Left renal cortex interstitium (tissue), 4 donors: Measurements from ENCODE around the gene CDK19. TPM values are rescaled to one million over a fixed set of nuclear protein-coding genes. Genes with fewer than 3 reads are reported as not detected.
A peak's percentile ranks its signal among the peaks of the same experiment; 100 is the strongest.
"Not testable (repeated sequence)": the region's sequence is repeated elsewhere in the genome, so short reads cannot be mapped to it uniquely, and the experiment has no call there.

ENCODE experiments used
- DNase-seq, 4 donors: peaks; one replicate each; pipeline ENCODE4 v3.0.0-alpha.2; 2013; ENCODE audit warnings: low read depth in 4 of 4, low spot score in 2 of 4, missing footprints in 1 of 4
- polyA plus RNA-seq, 4 donors: library from polyadenylated mRNA; unstranded; fragments of 120-200 nt; gene quantifications; one replicate each; pipeline ENCODE4 v1.2.1, GENCODE V29; 2013; ENCODE audit not compliant: insufficient read length in 4 of 4

CDK19 gene
- polyA plus RNA-seq, 4 donors = 30.8 to 41.6 (median 35.5) TPM

DNA sequence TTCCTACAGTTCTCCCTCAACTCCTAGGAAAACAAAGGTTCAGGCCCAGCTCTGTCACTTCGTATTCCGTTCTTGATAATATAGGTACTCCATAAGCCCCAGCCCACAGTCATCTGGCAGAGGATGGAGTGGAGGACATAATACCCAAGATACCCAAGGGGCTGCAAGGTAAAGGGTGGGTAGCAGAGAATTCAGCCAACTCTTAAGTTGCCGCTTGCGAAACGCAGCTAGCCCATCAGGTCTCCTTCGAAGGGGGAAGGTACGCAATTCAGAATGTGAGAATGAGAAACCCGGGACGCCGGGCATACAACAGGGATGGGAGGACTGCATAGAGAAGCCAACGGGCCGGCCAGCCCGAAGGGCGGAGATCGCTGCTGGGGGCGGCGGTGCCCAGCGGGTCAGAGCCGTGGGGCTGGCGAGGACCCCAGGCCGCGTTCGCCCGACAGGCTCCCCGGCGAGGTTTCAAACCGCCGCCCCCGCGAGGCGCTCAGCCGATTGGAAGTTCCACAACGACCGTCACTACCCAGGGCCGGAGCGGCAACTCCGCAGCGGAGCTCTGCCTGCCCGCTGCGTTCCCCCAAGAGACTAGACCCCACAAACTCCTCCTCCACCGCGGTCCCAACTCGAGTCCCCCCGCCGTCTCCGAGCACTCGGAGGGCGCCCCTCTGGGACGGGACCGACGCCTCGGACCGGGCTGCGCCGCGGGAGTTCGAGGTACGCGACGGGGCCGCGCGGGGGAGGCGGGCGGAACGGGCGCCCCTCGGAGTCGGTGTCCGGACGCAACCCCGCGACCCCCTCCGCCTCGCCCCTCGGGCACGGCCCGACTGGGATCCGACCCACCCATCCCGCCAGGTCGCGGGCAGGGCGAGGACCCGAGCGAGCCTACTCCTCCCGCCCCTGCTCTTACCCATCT is 911 bp downstream of the CDK19 start:
- peak; percentile 41 to 57 (median 50) for DNase-seq

DNA sequence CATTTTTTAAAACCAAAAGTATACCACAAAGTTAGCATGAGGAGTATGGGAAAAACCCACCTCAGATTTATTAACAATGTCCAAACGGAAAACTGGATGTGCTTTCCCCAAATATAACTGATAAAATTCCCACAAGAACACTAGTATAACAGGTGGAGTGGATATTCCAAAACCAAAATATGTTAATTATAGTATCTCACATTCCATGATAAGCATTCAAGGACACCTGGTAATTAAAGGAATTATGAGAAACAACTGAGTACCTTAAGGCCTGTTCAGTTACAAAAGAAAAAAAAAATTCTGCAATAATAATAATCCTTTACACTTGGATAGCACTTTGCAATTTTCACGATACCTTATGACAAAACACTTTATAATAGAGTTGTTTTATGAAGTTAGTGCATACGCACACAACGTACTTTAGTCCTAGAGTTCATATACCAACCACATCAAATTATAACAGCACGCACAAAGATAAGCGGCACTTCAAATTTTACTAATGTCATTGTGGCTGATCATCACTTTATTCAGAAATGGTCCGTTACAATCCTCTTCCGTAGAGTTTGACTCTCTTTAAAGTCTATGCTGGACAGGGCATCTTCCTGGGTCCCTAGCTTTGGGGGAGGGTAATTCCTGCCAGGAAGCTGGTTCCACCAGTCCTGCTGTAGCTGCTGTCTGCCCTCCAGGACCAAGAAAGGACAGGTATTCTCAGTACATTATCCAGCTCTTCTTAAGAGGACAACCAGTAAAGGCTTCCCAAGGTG is 1.7 kb downstream of the CDK19 start:
- DNase-seq = peak in 1 of 4 donors; percentile 10

DNA sequence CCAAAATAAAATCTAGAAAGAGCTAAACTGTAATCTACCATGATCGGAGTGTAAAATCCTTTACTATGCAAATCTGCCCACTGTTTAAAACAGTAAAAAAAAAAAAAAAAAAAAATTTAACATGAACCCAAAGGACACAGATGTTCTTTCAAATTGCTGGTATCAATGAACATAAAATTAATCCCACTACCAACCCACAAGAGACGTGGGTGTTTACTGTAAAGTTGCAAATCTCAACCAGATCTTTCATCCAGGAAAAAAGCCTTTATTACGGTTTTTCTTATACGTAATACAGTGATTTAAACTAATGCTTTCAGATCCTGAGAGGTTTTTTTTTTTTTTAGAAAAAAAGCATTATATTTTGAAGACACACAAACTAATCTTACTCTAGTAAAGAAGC is 2.5 kb downstream of the CDK19 start:
- no peak for DNase-seq

DNA sequence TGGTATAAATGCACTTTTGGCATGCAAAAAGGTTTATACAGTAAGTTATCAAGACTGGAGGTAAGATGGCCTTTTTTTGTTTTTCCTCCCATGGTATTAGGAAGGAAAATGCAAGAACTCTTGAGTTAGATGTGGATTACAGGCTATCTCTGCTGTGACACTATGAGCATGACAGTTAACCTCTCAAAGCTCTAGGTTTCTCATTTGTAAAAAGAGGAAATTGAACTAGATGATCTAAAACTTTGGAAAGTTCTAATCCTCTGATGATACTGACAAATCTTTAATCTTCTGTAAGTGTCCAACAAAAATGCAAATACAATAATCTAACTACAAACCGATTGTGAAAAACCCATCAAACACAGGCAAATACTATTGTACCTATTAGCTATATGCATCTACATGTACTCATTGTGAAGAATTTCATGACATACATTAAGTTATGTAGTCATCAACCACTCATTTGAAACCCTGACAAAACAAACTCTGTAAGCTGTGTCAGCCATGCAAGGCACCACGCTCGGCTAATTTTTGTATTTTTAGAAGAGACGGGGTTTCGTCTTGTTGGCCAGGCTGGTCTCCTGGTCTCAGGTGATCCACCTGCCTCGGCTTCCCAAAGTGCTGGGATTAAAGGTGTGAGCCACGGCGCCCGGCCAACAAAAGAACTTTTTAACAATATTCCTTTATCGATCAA is 4.2 kb downstream of the CDK19 start:
- no peak for DNase-seq

DNA sequence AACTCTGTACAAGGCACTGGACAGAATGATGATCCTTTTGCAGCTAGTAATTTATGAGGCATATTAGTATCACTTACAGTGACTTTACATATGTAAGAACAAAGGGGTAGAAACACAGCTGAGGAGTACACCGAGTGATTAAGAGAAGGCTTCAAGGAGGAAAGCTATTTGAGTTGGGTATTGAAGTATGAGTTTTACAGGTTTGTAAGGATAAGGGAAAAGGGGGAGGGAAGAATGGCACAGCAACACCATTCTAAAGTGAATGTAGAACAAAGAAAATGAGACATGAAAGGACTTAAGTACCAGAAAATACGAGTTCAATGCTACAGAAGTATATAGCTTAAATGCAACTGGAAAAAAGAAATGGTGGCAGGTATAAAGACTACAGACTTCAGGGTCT is 5.5 kb downstream of the CDK19 start:
- no peak for DNase-seq

DNA sequence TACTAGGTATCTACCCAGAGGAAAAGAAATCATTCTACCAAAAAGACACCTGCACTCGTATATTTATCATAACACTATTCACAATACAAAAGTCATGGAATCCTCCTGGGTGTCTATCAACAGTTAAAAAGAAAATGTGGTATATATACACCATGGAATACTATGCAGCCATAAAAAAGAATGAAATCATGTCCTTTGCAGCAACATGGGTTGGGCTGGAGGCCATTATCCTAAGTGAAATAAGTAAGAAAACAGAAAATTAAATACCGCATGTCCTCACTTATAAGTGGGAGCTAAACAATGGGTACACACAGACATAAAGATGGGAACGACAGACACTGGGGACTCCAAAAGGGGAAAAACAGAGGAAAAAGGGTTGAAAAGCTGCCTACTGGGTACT is 13.1 kb downstream of the CDK19 start:
- not testable (repeated sequence) for DNase-seq

DNA sequence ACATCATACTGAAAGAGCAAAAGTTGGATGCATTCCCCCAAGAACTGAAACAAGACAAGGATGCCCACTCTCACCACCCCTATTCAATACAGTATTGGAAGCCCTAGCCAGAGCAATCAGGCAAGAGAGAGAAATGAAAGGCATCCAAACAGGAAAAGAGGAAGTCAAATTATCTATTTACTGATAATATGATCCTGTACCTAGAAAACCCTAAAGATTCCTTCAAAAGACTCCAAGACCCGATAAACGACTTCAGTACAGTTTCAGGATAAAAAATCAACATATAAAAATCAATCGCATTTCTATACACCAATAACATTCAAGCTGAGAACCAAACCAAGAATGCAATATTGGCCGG is 14.5 kb downstream of the CDK19 start:
- DNase-seq = no peak

DNA sequence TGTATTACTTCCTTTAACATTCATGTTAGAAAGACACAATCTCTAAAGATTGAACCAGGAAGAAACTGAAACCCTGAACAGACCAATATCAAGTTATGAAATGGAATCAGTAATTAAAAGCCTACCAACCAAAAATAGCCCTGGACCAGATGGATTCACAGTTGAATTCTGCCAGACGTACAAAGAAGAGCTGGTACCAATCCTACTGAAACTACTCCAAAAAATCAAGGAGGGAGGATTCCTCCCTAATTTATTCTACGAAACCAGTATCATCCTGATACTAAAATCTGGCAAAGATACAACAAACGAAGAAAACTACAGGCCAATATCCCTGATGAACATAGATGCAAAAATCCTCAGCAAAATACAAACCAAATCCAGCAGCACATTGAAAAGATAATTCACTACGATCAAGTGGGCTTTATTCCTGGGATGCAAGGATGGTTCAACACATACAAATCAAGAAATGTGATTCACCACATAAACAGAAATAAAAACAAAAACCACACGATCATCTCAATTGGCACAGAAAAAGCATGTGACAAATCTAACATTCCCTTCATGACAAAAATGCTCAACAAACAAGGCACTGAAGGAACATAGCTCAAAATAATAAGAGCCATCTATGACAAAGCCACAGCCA is 15.0 kb downstream of the CDK19 start:
- no peak for DNase-seq

DNA sequence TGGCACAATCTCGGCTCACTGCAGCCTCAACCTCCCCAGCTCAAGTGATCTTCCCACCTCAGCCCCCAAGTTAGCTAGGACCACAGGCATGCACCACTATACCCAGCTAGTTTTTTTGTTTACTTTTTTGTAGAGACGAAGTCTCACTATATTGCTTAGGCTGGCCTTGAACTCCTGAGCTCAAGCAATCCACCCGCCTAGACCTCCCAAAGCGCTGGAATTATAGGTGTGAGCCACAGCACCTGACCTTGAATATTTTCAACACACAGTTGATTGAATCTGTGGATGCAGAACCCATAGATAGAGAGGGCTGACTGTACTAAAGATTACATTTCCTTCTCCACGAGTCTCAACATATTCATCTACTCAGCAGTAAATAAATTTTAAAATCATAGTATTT is 15.6 kb downstream of the CDK19 start:
- no peak for DNase-seq

DNA sequence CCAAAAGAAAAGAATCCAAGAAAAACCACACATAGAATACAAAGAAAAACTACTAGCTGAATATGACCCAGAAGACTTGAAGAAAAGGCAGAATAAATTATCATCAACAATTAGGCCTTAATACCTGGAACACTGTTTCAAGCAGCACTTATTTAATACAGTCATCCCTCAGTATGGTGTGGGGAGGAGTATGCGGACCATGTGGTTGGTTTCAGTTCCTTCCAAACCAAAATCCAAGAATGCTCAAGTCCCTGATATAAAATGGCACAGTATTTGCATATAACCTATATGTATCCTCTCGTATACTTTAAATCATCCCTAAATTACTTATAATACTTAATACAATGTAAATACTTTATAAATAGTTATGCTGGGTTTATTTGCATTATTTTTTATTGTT is 16.1 kb downstream of the CDK19 start:
- DNase-seq = no peak

DNA sequence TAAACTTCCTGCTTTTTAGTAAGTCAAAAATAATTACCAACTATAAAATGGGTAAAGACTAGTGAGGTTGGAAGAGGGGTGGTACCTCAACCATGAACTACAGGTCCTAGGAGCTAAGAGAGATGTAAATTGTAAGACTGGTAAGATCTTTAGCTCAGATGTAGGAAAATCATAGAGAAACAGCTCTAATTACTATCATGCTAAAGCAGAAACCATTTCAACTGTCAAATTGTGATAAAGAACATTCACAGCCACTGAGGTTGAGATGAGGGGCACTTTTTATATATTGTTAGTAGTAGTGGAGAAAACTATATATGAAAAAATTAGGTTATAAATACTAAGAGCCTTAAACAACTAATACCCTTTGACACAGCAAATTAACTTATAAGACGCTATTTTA is 20.0 kb downstream of the CDK19 start:
- no peak for DNase-seq

DNA sequence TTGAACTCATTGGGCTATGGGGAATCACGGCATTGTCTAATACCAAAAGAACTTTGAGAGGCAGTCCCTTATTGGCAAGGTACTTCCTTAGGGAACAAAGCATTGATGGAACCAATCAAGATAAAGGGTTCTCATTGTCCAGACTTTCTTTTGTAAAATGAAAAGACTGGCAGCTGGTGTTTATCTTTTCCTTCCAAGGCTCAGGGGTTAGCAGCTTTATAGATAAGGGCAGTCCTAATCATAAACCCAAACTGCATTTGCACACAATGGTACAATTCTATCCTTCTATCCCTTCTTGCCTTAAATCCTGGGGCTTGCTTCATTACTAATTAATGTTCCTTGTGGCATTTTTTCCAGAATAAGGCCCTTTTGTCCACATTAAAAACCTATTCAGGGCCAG is 28.6 kb downstream of the CDK19 start:
- no peak for DNase-seq

DNA sequence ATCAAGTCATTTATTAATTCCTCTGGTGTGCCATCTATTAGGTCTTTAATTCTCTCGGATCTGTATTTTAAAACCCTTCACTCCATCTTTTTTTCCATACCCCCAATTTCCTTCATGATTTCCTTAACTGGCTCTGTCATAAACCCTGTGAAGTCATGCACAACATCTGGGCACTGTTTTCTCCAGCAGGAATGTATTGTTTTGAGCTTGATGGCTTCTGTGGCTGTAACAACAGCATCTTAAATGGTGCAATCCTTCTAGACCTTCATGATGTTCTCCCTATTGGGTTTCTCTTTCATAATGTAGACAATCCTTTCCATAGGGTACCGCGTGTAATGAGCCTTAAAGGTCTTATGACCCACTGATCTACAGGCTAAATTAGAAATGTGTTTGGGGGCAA is 29.0 kb downstream of the CDK19 start:
- DNase-seq = no peak

DNA sequence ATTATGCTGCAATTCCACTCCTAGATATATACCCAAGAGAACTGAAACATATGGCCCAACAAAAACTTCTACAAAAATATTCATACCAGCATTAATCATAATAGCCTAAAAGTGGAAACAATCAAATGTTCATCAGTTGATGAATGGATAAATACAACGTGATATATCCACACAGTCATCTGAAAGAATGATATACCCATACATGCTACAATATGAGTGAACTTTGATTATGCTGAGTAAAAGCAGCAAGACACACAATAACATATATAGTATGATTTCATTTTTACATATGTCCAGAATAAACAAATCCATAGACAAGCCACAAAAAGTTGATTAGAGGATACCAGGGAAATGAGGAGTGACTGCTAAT is 30.7 kb downstream of the CDK19 start:
- DNase-seq = no peak

DNA sequence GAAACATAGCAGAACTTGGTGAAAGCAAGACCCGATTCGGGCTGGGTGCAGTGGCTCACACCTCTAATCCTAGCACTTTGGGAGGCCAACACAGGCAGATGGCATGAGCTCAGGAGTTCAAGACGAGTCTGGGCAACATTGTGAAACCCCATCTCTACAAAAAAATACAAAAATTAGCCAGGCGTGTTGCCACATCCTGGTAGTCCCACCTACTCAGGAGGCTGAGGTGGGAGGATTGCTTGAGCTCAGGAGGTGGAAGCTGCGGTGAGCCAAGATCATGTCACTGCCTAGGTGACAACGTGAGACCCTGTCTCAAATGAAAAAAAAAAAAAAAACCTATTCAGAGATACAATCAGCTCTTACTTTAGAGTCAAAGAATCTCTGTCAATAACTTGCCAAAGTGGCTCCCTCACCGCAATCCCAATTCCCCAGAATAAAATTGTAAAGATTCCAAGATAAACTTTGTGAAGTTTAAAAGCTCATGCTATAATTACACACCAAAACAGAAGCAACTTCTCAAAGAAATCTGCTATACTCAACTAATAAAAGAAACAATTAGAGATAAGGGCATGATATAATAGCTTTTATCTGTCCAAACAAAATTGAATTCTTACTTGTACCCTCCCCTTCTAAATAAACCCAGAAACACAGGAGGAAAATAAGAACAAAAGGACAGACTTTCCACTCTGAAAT is 33.6 kb downstream of the CDK19 start:
- no peak for DNase-seq

DNA sequence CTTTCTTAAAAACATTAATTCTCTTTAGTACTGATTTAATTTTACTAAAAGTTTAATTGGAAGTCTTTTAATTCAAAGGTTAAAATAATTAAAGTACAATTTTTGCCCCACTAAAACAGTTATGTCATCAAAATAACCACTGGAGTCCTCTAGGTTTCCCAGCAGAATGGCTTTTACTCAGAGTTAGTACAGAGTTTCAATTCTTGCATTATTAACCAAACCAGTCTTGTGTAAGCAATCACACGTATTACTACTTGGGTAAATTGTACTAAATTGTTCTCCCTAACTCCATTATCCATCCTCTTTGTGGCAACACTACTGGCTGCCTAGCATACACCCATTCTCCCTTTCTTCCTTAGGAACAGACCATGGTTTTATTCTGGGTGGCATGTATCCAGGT is 36.9 kb downstream of the CDK19 start:
- DNase-seq = no peak

DNA sequence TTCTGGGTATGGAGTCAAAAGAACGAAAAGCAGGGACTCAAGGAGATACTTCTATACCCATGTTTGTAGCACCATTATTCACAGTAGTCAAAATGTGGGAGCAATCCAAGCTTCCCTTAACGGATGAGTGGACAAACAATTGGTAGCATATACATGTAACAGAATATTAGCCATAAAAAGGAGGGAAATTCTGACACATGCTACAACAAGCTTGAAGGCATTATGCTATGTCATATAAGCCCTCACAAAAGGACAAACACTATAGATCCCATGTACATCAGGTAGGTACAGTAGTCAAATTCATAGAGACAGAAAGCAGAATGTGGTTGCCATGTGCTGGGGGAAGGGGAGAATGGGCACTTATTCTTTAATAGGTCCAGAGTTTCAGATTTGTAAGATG is 37.6 kb downstream of the CDK19 start:
- DNase-seq = no peak

DNA sequence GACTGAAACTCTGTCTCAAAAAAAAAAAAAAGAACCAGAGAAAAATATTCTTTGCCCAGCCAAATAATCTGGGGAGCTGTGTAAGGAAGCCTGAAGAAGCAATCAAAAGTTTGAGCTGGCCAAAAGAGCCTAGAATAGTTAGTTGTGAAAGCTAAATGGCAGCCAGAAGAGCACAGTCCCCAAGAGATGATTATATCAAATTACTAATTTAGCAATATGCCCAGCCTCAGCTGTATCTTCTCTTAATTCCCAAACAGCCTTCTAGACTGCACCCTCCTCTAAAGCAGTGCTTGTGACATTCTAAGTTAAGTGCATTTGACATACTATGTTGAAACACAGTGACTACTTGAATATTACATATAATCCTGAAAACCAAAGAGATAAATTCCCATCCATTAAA is 38.9 kb downstream of the CDK19 start:
- DNase-seq = no peak

DNA sequence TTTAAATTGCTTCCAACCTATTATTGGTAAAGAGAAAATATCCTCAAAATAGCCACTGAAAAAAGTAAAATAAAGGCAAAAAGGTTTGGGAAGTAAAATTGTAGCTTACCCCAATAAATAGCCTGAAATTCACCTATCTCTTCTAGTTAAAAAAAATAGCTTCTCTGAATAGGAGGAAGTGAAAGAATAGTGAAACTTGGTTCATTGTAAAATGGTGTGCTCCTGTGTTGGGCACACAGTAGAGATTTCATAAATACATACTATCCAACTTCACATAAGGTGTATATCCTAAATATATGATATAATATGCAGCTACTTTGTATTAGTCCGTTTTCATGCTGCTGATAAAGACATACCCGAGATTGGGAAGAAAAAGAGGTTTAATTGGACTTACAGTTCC is 45.3 kb downstream of the CDK19 start:
- DNase-seq = no peak

DNA sequence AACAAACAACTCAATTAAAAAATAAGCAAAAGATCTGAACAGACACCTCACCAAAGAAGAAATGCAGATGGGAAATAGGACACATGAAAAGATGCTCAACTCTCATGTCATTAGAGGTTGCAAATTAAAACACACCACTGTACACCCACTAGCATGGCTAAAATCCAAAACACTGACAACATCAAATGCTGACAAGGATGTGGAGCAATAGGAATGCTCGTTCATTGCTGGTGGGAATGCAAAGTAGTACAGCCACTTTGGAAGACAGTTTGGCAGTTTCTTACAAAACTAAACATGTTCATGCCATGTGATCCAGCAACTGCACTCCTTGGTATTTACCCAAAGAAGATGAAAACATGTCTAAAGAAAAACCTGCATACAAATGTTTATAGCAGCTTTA is 47.2 kb downstream of the CDK19 start:
- no peak for DNase-seq
